Activated CD4-positive, alpha-beta T cell treated with anti-CD3 and anti-CD28 coated beads, Interleukin-2, amount 50 U/mL, for 4 hours (primary cell): Measurements from ENCODE around the gene NFATC2.

Experiments
- DNase-seq, 2 experiments: peaks; one replicate each; pipeline ENCODE4 v3.0.0-alpha.2; 2020

Gene NFATC2

DNA sequence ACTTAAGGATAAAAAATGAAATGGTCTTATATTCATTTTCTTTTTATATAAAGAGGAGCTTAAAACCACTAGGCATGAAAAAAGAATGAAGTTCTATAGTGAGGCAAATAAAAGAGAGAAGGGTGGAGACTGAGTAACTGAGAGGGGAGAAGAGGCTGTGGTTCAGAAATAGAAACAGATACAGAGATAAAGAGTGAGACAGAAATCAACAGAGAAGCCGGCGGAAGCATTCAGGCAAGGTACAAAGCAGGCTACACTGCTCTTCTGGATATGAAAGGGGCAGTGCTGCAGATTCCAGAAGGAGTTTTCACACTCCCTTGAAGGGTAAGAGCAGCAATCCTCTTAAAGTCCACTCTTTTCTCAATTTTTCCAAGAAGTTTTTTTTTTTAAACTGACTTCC, 29.9 kb downstream of the NFATC2 start:
- no peak for DNase-seq

- no peak for DNase-seq
Observed at GRCh38 chr20:51511861-51512619, 30.5 kb downstream of the NFATC2 start.

- DNase-seq: no peak
Observed at GRCh38 chr20:51510936-51511605, 31.4 kb downstream of the NFATC2 start.

DNA sequence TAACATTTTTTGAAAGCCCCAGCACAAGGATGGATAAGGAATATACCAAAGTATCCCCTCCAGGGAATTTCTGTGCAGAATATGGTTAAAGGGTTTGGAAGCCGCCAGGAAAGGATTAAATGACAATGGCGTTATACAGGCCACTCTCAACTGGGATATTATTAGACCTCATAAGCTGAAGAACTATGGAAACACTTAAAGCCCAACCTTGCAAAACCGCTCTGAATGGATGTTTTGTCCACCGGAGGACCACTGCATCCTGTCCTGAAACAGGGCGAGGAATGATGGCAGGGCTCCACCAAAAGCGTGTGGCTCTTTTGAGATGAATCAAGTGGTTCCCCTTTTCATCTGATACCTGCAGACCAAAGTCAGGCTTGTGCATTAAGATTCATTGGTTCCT, 32.4 kb downstream of the NFATC2 start:
- DNase-seq: no peak

GRCh38 chr20:51509208-51509607, 33.3 kb downstream of the NFATC2 start:
- no peak for DNase-seq

DNA sequence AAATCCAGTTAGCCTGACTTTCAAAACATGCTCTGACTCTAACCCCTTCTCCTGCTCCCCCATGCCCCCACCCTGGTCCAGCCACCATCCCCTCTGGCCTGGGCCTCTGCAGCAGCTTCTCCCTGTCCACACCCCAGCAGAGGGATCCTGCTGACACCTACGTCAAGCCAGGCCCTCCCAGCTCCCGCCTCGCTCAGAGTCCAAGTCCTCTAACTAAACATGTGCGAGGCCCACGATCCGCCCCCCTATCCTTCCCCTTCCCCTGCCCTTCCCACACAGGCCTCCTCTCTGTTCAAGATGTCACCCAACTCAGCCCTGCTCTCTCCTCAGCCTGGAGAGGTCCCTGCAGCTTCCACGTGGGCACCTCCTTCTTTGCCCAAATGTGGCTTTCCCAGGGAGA, 33.7 kb downstream of the NFATC2 start:
- DNase-seq: no peak

DNA sequence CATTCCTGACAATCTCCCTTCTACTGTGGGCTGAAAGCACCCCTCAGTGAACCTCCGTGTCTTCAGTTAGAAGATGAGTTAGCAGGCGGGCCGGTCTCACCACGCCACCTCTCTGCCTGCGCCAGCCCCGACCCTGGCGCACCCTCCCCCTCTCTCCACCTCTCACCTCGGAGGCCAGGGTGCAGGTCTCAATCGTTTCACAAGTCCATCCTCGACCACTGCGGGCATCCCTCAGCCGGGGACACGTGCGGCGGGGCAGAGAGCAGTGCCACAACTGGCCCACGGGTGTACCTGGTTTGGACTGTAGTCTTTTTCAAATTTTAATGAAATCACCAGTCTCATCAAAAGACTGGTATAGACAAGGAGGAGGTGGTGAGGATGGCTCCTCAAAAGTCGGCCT, 34.4 kb downstream of the NFATC2 start:
- no peak for DNase-seq

- DNase-seq: no peak
Observed at GRCh38 chr20:51507216-51508036, 35.1 kb downstream of the NFATC2 start.

DNA sequence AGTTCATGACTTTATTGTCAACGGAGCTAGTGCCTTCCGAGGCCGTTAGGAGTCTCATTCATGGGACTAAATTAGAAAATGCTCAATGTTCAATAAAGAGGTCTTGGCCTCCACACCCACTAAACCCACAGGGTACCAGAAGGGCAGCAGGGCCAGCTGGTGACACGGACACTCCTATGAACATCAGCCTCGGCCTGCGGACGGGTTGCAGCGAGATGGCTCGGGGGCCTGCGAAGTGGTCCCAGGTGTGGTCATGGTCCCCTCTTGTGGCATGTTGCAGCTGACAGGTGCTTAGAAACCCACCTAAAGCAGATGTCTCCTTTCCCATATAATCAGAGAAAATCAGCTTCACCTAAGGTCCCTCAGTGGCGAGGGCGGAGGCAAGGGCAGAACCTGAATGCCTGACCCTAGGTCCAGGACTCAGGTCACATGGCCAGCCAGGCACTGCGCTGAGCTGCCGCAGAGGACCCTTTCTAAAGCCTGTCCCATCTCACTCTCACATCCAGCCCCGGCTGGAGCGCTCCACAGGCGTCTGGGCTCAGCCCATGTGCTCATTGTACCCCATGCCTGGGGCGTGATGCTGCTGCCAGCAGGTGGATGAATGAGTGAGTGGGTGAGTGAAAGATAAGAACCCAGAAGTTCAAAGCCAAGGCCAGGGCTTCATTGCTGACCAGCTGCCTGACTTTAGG, 35.8 kb downstream of the NFATC2 start:
- DNase-seq: no peak

DNA sequence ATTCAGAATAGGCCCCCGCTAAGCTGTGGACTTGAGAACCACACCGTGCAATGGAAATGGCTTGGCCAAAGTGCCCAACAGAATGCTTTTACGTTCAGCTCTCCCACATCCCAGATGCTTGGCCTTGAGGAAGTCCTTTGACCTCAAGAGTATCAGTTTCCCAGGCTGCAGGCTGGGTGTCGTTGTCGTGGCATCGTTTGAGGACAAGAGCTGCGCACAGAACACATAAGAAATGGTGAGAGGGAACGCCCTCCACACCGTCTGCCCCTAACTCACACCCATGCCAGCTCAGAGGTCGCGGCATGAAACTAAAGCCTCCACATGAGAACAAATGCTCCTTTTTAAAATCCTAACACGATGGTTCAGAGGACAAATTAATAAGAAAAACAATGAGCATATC, 37.0 kb downstream of the NFATC2 start:
- DNase-seq: no peak

DNA sequence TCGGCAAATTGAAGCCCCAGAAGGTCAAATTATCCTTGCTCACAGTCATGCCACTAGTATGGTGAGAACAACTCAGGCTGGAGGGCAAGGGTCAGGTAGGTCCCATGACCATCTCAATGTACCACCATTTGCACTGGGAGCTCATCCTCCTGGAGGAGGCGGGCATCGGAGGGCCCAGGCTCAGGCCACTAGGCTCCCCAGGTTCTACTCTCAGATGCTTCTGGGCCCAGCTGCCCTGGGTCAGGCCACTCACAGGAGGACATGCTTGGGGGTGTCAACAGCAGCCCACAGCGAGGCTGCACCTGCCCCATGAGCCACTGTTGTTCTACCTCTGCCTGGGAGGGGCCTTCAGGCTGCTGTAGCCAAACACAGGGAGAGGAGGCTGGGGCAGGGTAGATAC, 39.1 kb downstream of the NFATC2 start:
- DNase-seq: no peak

DNA sequence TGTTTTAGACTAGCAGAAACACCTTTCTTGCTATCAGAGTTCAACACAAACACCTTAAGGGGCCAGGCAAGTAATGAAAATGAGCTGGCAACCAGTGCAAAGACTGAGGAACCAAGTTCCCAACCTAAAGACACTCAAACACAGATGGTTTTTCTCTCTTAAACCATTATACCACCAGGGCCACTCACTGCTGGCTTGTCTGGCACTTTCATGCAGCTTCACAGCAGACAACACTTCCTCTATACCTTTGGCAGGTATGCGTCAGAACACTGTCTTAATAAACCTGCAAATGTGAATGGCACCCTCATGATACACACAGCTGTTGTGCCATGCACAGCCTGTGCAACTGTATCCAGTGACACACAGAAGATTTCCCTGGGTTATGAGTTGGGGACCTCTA, 41.6 kb downstream of the NFATC2 start:
- DNase-seq: peak; percentile 25 to 40

DNA sequence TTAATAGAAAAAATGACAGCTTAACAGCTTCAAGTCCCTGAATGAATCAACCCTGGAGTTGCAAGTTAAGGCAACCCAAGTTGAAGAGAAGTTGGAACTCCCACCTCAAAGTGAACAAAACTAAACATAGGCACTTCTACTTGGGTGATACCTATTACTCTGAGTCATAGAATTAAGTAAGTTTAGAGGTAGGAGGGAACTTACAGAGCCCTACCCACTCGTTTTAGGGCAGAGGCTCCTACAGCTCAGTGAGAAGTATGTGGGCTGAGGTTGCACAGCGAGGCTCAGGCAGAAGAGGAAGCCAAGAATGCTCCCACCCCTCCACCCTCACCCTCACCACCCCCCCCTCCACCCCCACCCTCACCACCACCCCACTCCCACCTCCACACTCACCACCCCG, 42.2 kb downstream of the NFATC2 start:
- peak; percentile 43 to 56 for DNase-seq

GRCh38 chr20:51498765-51499540, 43.6 kb downstream of the NFATC2 start:
- no peak for DNase-seq

GRCh38 chr20:51497542-51498467, 44.7 kb downstream of the NFATC2 start:
- peak; percentile 23 to 27 for DNase-seq

GRCh38 chr20:51496964-51497363, 45.6 kb downstream of the NFATC2 start:
- DNase-seq: no peak

DNA sequence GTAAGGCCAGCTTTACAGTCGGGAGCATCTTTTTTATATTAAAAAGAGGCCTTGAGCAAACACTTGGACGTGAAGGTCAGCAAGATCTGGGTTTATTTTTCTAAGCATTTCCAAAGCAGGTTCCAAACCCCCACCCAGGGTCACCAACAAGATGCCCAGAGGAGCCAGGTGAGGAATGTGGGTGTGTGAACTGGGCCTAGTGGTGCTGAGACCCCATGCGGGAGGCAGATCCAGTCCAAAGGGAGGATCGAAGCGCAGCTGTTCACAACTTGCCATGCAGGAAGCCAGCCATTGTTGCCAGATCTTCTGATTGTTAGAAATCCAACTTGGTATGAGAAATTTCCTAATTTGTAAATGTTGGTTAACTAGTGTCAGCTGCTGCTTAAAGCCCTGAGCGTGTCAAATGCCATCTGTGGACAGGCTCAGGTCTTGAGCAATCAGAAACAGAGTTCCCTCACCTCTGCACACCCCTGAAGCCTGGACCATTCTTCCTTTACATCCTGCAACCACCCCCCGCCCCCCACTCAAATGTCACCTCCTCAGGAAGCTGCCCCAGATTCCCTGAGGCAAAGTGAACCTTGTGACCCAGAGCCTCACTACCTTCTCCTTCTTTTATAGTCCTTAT, 46.5 kb downstream of the NFATC2 start:
- DNase-seq: no peak

DNA sequence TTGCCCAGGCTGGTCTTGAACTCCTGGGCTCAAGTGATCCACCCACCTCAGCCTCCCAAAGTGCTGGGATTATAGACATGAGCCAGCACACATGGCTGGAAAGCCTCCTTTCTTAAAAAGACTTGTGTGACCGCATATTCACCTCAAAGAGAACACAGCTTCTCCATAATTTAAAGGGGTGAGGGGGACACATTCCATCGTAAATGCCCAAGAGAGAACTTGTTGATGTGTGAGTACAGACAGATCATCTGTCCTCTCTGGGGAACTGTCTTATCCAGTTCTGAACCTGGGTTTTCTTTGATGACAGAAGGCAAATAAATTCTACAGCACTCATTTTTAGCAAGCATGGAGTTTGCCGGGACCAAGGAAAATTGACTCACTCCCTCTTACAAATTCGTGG, 47.2 kb downstream of the NFATC2 start:
- DNase-seq: no peak

DNA sequence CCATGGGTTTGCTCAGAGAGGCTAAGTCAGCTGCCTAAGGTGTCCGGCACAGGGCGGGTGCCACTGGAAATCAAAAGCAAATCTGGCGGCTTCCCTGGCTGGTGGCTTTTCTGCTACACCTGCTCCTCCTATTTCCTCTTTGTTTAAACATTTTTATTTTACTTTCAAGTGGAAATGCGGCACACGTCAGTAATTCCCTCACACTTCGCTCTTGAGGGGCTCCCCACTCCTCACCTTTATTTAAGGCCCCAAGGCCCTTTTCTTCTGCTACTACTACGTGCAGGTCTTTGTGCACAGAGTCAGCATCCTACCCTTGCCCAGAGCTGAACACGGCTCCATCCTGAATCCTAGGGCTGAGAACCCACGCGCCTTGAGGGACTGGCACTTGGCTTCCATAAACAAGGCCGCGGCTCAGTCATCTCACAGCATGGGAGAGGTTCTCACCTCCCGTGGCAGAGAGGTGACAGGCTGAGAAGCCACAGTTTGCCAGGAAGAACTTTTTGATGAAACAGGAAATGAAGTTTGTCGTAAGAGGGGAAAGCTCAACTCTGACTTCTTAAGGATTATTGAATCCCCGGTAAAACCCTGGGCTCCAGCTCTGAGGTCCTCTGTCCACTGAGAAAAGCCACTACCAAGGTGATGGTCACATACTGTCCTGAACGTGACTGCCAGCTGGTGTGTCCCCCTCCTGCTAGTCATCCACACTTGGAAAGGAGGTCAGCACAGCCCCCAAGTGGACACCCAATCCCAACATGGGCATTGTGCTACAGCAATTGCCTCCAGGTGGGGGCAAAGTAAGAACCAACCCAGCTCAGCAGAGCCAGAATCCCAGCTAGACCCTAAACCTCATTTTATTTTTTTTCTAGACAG, 48.0 kb downstream of the NFATC2 start:
- no peak for DNase-seq

DNA sequence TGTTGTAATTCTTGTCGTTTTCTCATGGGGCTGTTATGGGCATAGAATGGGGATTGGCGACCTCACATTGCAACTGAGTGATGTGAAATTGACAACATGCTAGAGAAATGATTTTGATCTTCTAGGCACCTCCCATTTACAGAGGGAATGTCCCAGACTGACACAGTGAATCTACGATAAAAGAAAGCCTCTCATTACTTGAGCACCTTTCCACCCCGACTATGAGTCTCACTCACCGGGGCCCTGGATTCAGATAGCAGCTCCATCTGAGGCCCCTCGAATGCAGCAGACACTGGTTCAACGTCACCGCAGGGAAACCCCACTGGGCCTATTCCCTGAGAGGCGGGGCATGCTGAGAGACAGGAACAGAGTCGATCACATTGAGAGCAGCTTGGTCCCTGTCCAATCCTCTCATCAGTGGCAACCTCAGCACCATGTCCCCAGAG, 49.1 kb downstream of the NFATC2 start:
- DNase-seq: no peak
